Body of pancreas (tissue), 4 donors: ENCODE data around the gene GPBP1L1. TPM values are rescaled to one million over a fixed set of nuclear protein-coding genes. Genes with fewer than 3 reads are reported as not detected.

ENCODE experiments used
- ATAC-seq: fragments of 150-250 bp; one replicate; pipeline ENCODE4 v1.9.1; 2016
- DNase-seq, 4 donors: peaks; one replicate each; pipeline ENCODE4 v3.0.0-alpha.2; 2019
- H3K27ac ChIP-seq, 4 donors: fragments of 200-600 bp; sonication (generic); 1 replicate in 3 of 4; 2 replicates in 1 of 4; pipeline versions ENCODE4 v1.5.1 to v1.6.1; 2016 to 2019; ENCODE audit warnings: mild to moderate bottlenecking in 1 of 4, mixed read lengths in 1 of 4, moderate library complexity in 1 of 4
- H3K27me3 ChIP-seq, 2 donors: fragments of 200-600 bp; sonication (generic); one replicate each; pipeline ENCODE4 v1.6.0; 2016; ENCODE audit warnings: mild to moderate bottlenecking in 1 of 2
- H3K36me3 ChIP-seq, 2 donors: fragments of 200-600 bp; sonication (generic); replicated peaks in 1 of 2; 2 replicates each; pipeline ENCODE4 v1.5.1; 2016; ENCODE audit warnings: low read depth in 2 of 2; ENCODE audit not compliant: insufficient read depth in 1 of 2
- H3K4me1 ChIP-seq: fragments of 200-600 bp; sonication (generic); one replicate; pipeline ENCODE4 v1.6.0; 2016
- H3K4me3 ChIP-seq, 2 donors: fragments of 200-600 bp; sonication (generic); 1 replicate in 1 of 2; 2 replicates in 1 of 2; pipeline ENCODE4 v1.5.1; 2016 to 2019
- H3K9me3 ChIP-seq, 3 donors: fragments of 200-600 bp; sonication (generic); 1 replicate in 2 of 3; 2 replicates in 1 of 3; pipeline ENCODE4 v1.5.1; 2016
- POLR2A ChIP-seq, 3 donors: fragments of 450-650 bp; IDR thresholded peaks; one replicate each; pipeline ENCODE4 v1.6.1; 2016; ENCODE audit warnings: antibody characterized with exemption in 3 of 3, mild to moderate bottlenecking in 2 of 3
- WGBS, 2 donors: methylation state at CpG; one replicate each; pipeline ENCODE4 v1.1.5; 2017; 5-methylcytosine and 5-hydroxymethylcytosine counted together
- intact Hi-C: fragments of 100-400 bp; cut with DNase I; formaldehyde crosslinking; loops from one replicate; pipeline ENCODE4 v1.15.1; 2023
- total RNA-seq, 2 donors: library from RNA; depleted of rRNA; stranded (reverse); fragments of >200 nt; gene quantifications; one replicate each; pipeline ENCODE4 v1.1.0, GENCODE V29; 2016
- TF ChIP-seq, protein P1 (sequence below), 7 experiments: fragments of 450-650 bp in 4 of 7; fragments of 200-600 bp in 3 of 7; sonication (generic) in 3 of 7; IDR thresholded peaks; one replicate each; pipeline ENCODE4 v1.5.1; 2016 to 2019; ENCODE audit warnings: antibody characterized with exemption in 7 of 7

The GPBP1L1 gene
- total RNA-seq, 2 donors from 2014 or later = 61.0 to 90.0 TPM

DNA sequence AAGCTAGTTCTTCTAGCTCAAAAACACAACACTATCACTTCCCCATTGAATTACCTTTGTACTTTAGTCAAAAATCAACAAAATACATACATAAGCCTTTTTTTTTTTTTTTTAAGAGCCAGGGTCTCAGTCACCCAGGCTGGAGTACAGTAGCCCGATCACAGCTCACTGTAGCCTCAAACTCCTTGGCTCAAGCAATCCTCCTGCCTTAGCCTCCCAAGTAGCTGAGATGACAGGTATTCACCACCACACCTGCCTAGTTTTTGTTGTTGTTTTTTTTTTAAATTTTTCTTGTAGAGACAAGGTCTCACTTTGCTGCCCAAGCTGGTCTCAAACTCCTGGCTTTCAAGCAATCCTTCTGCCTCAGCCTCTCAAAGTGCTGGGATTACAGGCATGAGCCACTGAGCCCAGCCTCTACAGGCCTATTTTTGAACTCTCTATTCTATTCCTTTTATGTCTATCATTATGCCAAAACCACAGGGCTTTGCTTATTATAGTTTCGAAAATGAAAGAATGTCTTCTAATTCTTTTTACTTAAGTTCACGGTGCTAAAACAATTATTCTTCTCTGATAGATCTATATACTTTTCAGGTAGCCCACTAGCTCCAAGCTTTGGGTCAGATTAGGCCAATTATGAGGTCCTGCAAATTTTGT lies 29.6 kb downstream of the GPBP1L1 start:
- Histone ChIP-seq H3K27me3 (no peaks in the 10 kb centered on the region), H3K27ac (no peak overlapping the region), H3K9me3 (no peaks in the 10 kb centered on the region), H3K36me3 (peaks cover 8 to 47% of the 10 kb centered on the region in 2 donors), H3K4me1 (no peaks in the 10 kb centered on the region), H3K4me3 (no peak overlapping the region)
- TF ChIP-seq, protein P1, sequence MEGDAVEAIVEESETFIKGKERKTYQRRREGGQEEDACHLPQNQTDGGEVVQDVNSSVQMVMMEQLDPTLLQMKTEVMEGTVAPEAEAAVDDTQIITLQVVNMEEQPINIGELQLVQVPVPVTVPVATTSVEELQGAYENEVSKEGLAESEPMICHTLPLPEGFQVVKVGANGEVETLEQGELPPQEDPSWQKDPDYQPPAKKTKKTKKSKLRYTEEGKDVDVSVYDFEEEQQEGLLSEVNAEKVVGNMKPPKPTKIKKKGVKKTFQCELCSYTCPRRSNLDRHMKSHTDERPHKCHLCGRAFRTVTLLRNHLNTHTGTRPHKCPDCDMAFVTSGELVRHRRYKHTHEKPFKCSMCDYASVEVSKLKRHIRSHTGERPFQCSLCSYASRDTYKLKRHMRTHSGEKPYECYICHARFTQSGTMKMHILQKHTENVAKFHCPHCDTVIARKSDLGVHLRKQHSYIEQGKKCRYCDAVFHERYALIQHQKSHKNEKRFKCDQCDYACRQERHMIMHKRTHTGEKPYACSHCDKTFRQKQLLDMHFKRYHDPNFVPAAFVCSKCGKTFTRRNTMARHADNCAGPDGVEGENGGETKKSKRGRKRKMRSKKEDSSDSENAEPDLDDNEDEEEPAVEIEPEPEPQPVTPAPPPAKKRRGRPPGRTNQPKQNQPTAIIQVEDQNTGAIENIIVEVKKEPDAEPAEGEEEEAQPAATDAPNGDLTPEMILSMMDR (IDR thresholded peaks at IDR 0.05) = no peak
- no peak for TF ChIP-seq POLR2A (IDR thresholded peaks at IDR 0.05)
- ATAC-seq (no peak), DNase-seq (no peak)
- intact Hi-C loops = no loop called here
- WGBS, 2 donors = 85 to 94% methylated on average over 3 of the region's 3 CpGs

DNA sequence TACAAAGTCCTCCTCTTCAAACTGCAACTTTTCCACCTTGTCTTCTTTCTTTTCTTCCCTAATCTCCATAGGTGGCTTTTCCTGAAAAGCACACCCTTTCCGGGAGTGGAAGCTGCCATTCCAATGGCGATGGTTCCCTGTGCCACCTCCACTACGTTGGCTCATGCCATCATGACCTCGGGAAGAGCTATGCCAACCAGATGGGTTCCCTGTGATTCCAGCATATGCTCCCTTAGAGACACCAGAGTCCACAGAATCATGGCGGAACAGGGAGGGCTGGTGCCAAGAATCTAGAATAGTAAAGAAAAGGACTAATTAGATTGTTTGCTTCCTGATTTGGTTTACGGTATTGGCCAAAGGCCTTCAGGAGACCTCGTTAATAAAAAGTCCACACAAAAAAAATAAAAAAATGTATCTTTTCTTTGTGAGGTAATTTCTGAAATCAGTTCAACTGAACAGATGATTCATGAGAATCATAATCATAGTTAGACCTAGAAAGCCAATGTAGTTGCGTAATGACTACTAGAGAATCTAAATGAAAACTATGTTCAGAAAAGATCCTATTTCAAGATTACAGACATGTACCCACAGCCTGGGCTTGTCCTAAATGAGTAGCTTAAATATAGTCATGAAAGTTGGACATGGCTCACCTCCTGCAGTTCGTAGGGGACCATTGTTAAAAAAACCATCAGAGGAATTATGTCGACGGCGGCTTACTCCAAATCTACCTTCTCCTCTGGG lies 31.6 kb downstream of the GPBP1L1 start:
- H3K27me3 ChIP-seq = no peaks in the 10 kb centered on the region
- ATAC-seq (no peak), DNase-seq (no peak)
- H3K4me3 ChIP-seq = no peak overlapping the region
- TF ChIP-seq, protein P1 (IDR thresholded peaks at IDR 0.05) = no peak
- no peak for TF ChIP-seq POLR2A (IDR thresholded peaks at IDR 0.05)
- H3K9me3 ChIP-seq = no peaks in the 10 kb centered on the region
- no peaks in the 10 kb centered on the region for H3K4me1 ChIP-seq
- no peak overlapping the region for H3K27ac ChIP-seq
- intact Hi-C loops = no loop called here
- WGBS, 2 donors = 88 to 92% methylated on average over 12 of the region's 12 CpGs
- peaks cover 19 to 54% of the 10 kb centered on the region in 2 donors for H3K36me3 ChIP-seq

DNA sequence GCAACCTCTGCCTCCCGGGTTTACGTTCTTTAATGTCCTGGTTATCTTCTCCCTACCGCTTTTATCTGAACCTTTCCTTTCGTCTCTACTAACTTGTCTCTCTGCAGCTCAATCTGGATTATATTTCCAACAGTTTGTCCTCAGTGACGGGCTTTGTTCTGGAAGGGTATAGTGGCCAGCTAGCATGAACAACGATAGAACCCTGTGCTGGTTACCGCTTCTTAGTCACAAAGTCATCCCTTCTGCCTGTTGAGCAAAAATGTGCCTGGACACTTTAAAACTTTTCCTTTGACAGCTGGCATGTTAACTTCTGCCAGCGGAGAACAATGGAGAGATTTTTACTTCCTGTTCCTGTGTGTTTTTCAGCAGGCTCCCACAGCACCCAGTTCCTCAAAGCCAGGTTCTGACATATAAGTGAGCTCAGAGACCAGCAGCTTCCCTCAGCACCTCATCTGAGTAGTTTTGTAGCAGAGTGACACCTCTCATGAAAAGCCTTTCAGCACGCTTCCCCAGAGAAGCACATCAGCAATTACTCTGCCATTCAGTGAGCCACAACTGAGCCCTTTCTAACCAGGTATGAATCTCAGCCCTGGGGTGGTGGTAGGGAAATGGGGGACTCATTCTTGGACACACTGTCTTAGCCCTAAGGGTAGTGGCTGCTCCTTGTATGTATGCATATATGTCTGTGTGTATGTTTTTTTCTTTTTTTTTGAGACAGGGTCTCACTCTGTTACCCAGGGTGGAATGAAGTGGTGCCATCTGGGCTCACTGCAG lies 38.9 kb downstream of the GPBP1L1 start:
- Histone ChIP-seq H3K9me3 (no peaks in the 10 kb centered on the region), H3K27me3 (no peaks in the 10 kb centered on the region), H3K4me3 (no peak overlapping the region), H3K4me1 (peaks cover 22% of the 10 kb centered on the region), H3K27ac (peak overlapping the region in 2 of 4 donors; percentile 63 to 69), H3K36me3 (peaks cover 11 to 18% of the 10 kb centered on the region in 2 donors)
- ATAC-seq = peak; percentile 38
- WGBS, 2 donors = 64 to 77% methylated on average over 9 of the region's 9 CpGs
- intact Hi-C loops = no loop called here
- DNase-seq = peak in 2 of 4 donors; percentile 19 to 54
- no peak for TF ChIP-seq POLR2A (IDR thresholded peaks at IDR 0.05)
- TF ChIP-seq, protein P1 (IDR thresholded peaks at IDR 0.05) = no peak

DNA sequence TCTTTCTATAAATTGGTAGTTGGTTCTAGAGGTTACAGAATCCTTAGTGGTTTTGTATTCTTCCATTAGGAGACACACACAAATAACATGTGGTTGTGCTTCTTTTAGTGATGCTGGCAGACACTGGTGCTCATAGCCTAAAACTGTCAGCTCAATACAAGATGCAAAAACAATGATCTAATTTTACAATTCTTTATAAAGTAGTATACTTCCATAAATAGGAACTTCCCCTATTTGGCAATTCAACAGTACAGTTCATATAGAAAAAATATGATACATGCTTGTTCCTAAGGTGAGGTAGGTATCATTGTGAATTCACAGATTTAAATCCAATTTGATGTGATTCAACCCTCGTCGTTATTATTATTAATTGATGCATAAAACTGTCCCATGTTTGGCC lies 41.7 kb downstream of the GPBP1L1 start:
- Histone ChIP-seq H3K4me3 (no peak overlapping the region), H3K27ac (peak overlapping the region in 3 of 4 donors; percentile 56 to 81 (median 57)), H3K9me3 (no peaks in the 10 kb centered on the region), H3K4me1 (peaks cover 22% of the 10 kb centered on the region), H3K27me3 (no peaks in the 10 kb centered on the region), H3K36me3 (peaks cover 8 to 12% of the 10 kb centered on the region in 2 donors)
- TF ChIP-seq, protein P1 (IDR thresholded peaks at IDR 0.05) = no peak
- TF ChIP-seq POLR2A (IDR thresholded peaks at IDR 0.05) = no peak
- no peak for DNase-seq
- intact Hi-C loops = no loop called here
- no peak for ATAC-seq
- 74 to 75% methylated on average over 2 of the region's 2 CpGs for WGBS, 2 donors
